Measurements from ENCODE around the gene ARHGEF28. TPM values are rescaled to one million over a fixed set of nuclear protein-coding genes. Genes with fewer than 3 reads are reported as not detected.
A peak's percentile ranks its signal among the peaks of the same experiment; 100 is the strongest.

ARHGEF28 gene
- total and polyA plus RNA-seq, 8 donors = 13.9 to 156 (median 55.7) TPM

DNA sequence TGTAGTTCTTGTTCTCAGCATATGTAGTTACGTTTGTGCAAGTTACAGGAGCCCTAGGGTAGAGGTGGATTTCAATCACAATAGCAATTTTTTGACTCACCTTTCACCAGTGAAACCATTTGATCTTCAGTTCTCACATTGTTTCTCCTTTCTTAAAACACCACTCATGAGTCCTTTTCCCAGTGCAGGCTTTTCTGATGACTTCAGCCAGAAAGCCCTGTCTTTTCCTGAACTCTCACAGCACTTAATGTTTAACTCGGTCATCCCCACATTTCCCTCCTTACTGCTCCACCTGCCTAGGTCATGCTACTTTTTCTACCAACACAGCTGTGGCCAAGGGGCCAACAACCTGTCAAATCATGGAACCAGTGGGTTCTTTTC is 37.9 kb downstream of the ARHGEF28 start:
- Histone ChIP-seq H3K4me1 (peaks cover 15 to 40% (median 26%) of the 10 kb centered on the region in 4 donors), H3K27ac (peak overlapping the region in 4 of 5 donors; percentile 28 to 61 (median 50)), H3K27me3 (no peaks in the 10 kb centered on the region), H3K36me3 (no peaks in the 10 kb centered on the region), H3K4me3 (no peak overlapping the region), H3K9me3 (no peaks in the 10 kb centered on the region)
- no peak for DNase-seq
- TF ChIP-seq, protein P1, sequence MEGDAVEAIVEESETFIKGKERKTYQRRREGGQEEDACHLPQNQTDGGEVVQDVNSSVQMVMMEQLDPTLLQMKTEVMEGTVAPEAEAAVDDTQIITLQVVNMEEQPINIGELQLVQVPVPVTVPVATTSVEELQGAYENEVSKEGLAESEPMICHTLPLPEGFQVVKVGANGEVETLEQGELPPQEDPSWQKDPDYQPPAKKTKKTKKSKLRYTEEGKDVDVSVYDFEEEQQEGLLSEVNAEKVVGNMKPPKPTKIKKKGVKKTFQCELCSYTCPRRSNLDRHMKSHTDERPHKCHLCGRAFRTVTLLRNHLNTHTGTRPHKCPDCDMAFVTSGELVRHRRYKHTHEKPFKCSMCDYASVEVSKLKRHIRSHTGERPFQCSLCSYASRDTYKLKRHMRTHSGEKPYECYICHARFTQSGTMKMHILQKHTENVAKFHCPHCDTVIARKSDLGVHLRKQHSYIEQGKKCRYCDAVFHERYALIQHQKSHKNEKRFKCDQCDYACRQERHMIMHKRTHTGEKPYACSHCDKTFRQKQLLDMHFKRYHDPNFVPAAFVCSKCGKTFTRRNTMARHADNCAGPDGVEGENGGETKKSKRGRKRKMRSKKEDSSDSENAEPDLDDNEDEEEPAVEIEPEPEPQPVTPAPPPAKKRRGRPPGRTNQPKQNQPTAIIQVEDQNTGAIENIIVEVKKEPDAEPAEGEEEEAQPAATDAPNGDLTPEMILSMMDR (IDR thresholded peaks at IDR 0.05) = no peak
- TF ChIP-seq EP300 (IDR thresholded peaks at IDR 0.05) = no peak
- intact Hi-C loops (cut with DNase I; ENCODE audit: low total_unique reads) = no loop called here
- 26 to 50% (median 37%) methylated on average over 2 of the region's 2 CpGs for WGBS, 5 donors

GRCh38 chr5:73664796-73665195 is 38.8 kb downstream of the ARHGEF28 start:
- Histone ChIP-seq H3K4me3 (no peak overlapping the region), H3K4me1 (peaks cover 15 to 40% (median 26%) of the 10 kb centered on the region in 4 donors), H3K9me3 (no peaks in the 10 kb centered on the region), H3K27ac (no peak overlapping the region), H3K27me3 (no peaks in the 10 kb centered on the region), H3K36me3 (no peaks in the 10 kb centered on the region)
- TF ChIP-seq, protein P1 (IDR thresholded peaks at IDR 0.05) = no peak
- no peak for TF ChIP-seq EP300 (IDR thresholded peaks at IDR 0.05)
- TF ChIP-seq POLR2A (IDR thresholded peaks at IDR 0.05) = no peak
- TF ChIP-seq POLR2AphosphoS5 (IDR thresholded peaks at IDR 0.05) = no peak
- DNase-seq = no peak
- intact Hi-C loops (cut with DNase I; ENCODE audit: low total_unique reads) = no loop called here

GRCh38 chr5:73666891-73667290 is 40.9 kb downstream of the ARHGEF28 start:
- 71 to 86% (median 78%) methylated on average over 4 of the region's 4 CpGs for WGBS, 5 donors
- H3K9me3 ChIP-seq = no peaks in the 10 kb centered on the region
- H3K4me1 ChIP-seq = peaks cover 10 to 41% (median 21%) of the 10 kb centered on the region in 4 donors
- H3K27me3 ChIP-seq = no peaks in the 10 kb centered on the region
- H3K27ac ChIP-seq = no peak overlapping the region
- no peaks in the 10 kb centered on the region for H3K36me3 ChIP-seq
- TF ChIP-seq POLR2A (IDR thresholded peaks at IDR 0.05) = no peak
- no peak for TF ChIP-seq EP300 (IDR thresholded peaks at IDR 0.05)
- no peak for TF ChIP-seq POLR2AphosphoS5 (IDR thresholded peaks at IDR 0.05)
- TF ChIP-seq, protein P1 (IDR thresholded peaks at IDR 0.05) = no peak
- H3K4me3 ChIP-seq = no peak overlapping the region
- no peak for DNase-seq
- intact Hi-C loops (cut with DNase I; ENCODE audit: low total_unique reads) = no loop called here

- H3K4me3 ChIP-seq = no peak overlapping the region
- H3K4me1 ChIP-seq = peaks cover 10 to 42% (median 23%) of the 10 kb centered on the region in 4 donors
- no peaks in the 10 kb centered on the region for H3K36me3 ChIP-seq
- no peak overlapping the region for H3K27ac ChIP-seq
- WGBS, 5 donors = 59 to 91% (median 67%) methylated on average over 4 of the region's 4 CpGs
- TF ChIP-seq, protein P1 (IDR thresholded peaks at IDR 0.05) = no peak
- TF ChIP-seq POLR2A (IDR thresholded peaks at IDR 0.05) (no peak), EP300 (IDR thresholded peaks at IDR 0.05) (no peak), POLR2AphosphoS5 (IDR thresholded peaks at IDR 0.05) (no peak)
- intact Hi-C loops (cut with DNase I; ENCODE audit: low total_unique reads) = no loop called here
- no peak for DNase-seq
- H3K9me3 ChIP-seq = no peaks in the 10 kb centered on the region
- H3K27me3 ChIP-seq = no peaks in the 10 kb centered on the region
Observed at GRCh38 chr5:73668017-73668416, 42.0 kb downstream of the ARHGEF28 start.
